SK-N-SH treated with all-trans-retinoic acid at 6 μM for 48 hours (cell line): ENCODE results near the gene SH3YL1.

Source experiments
- ATAC-seq: fragments of 200-7000 bp; cut with Tn5 transposase; 3 replicates; pipeline ENCODE4 v1.9.1; 2020; ENCODE audit warnings: mild to moderate bottlenecking, moderate library complexity
- ARNTL ChIP-seq: fragments of 450-650 bp; formaldehyde crosslinking; IDR thresholded peaks from 2 replicates; pipeline ENCODE4 v1.5.0; 2020; ENCODE audit warnings: low read depth, mild to moderate bottlenecking, moderate library complexity, borderline replicate concordance
- BACH2 ChIP-seq: fragments of 250-450 bp; sonication (Bioruptor Pico); IDR thresholded peaks from 2 replicates; pipeline ENCODE4 v1.9.0; 2021; ENCODE audit warnings: mild to moderate bottlenecking, borderline replicate concordance
- CSDC2 ChIP-seq: fragments of 250-450 bp; sonication (Bioruptor Pico); IDR thresholded peaks from 2 replicates; pipeline ENCODE4 v1.5.0; 2020; ENCODE audit warnings: mild to moderate bottlenecking, moderate library complexity
- CSRNP3 ChIP-seq: fragments of 250-450 bp; sonication (Bioruptor Pico); IDR thresholded peaks from 2 replicates; pipeline ENCODE4 v1.5.1; 2021; ENCODE audit warnings: mild to moderate bottlenecking, moderate library complexity
- ESRRG ChIP-seq: fragments of 250-450 bp; sonication (Bioruptor Pico); IDR thresholded peaks from 2 replicates; pipeline ENCODE4 v1.6.1; 2021; ENCODE audit warnings: mild to moderate bottlenecking
- GLIS3 ChIP-seq: fragments of 250-450 bp; sonication (Bioruptor Pico); IDR thresholded peaks from 2 replicates; pipeline ENCODE4 v1.5.0; 2020; ENCODE audit warnings: mild to moderate bottlenecking, moderate library complexity
- ISL1 ChIP-seq: fragments of 250-450 bp; sonication (Bioruptor Pico); IDR thresholded peaks from 2 replicates; pipeline ENCODE4 v2.1.2; 2022; ENCODE audit warnings: mild to moderate bottlenecking, moderate library complexity
- PATZ1 ChIP-seq: fragments of 250-450 bp; sonication (Bioruptor Pico); IDR thresholded peaks from 2 replicates; pipeline ENCODE4 v1.8.0; 2020; ENCODE audit warnings: mild to moderate bottlenecking, moderate library complexity, borderline replicate concordance
- PPARA ChIP-seq: fragments of 250-450 bp; sonication (Bioruptor Pico); IDR thresholded peaks from 2 replicates; pipeline ENCODE4 v1.5.0; 2020; ENCODE audit warnings: mild to moderate bottlenecking, borderline replicate concordance
- RARB ChIP-seq: fragments of 250-450 bp; sonication (Bioruptor Pico); IDR thresholded peaks from 2 replicates; pipeline ENCODE4 v1.8.0; 2021; ENCODE audit warnings: mild to moderate bottlenecking, moderate library complexity
- SNAI2 ChIP-seq: fragments of 250-450 bp; sonication (Bioruptor Pico); IDR thresholded peaks from 2 replicates; pipeline ENCODE4 v1.5.0; 2020; ENCODE audit warnings: mild to moderate bottlenecking, moderate library complexity
- TCF4 ChIP-seq: fragments of 250-450 bp; sonication (Bioruptor Pico); IDR thresholded peaks from 2 replicates; pipeline ENCODE4 v1.8.0; 2021; ENCODE audit warnings: mild to moderate bottlenecking, moderate library complexity, borderline replicate concordance
- TOX ChIP-seq: fragments of 250-450 bp; sonication (Bioruptor Pico); IDR thresholded peaks from 2 replicates; pipeline ENCODE4 v1.8.0; 2021; ENCODE audit warnings: mild to moderate bottlenecking, moderate library complexity, borderline replicate concordance
- ZC3H10 ChIP-seq: fragments of 250-450 bp; sonication (Bioruptor Pico); IDR thresholded peaks from 2 replicates; pipeline ENCODE4 v1.5.1; 2021; ENCODE audit warnings: mild to moderate bottlenecking, moderate library complexity
- ZFP3 ChIP-seq: fragments of 250-450 bp; sonication (Bioruptor Pico); IDR thresholded peaks from 2 replicates; pipeline ENCODE4 v1.5.0; 2020; ENCODE audit warnings: mild to moderate bottlenecking, moderate library complexity
- ZFP30 ChIP-seq: fragments of 450-650 bp; formaldehyde crosslinking; IDR thresholded peaks from 2 replicates; pipeline ENCODE4 v1.5.0; 2022; ENCODE audit warnings: mild to moderate bottlenecking, moderate library complexity
- ZNF565 ChIP-seq: fragments of 450-650 bp; formaldehyde crosslinking; conservative IDR thresholded peaks from 2 replicates; pipeline ENCODE4 v1.5.0; 2020; ENCODE audit warnings: low read depth, mild to moderate bottlenecking, moderate library complexity
- ZNF70 ChIP-seq: fragments of 450-650 bp; formaldehyde crosslinking; IDR thresholded peaks from 2 replicates; pipeline ENCODE4 v1.5.0; 2020; ENCODE audit warnings: mild to moderate bottlenecking, moderate library complexity
- ZNF8 ChIP-seq: fragments of 450-650 bp; formaldehyde crosslinking; IDR thresholded peaks from 2 replicates; pipeline ENCODE4 v1.5.0; 2020; ENCODE audit warnings: mild to moderate bottlenecking, moderate library complexity
- TF ChIP-seq, protein P1 (sequence below): fragments of 250-450 bp; sonication (Bioruptor Pico); IDR thresholded peaks from 2 replicates; pipeline ENCODE4 v1.8.0; 2021; ENCODE audit warnings: low read depth, mild to moderate bottlenecking, moderate library complexity, borderline replicate concordance
- TF ChIP-seq, protein P2 (sequence below): fragments of 250-450 bp; sonication (Bioruptor Pico); IDR thresholded peaks from 2 replicates; pipeline ENCODE4 v1.5.1; 2020; ENCODE audit warnings: low read depth, mild to moderate bottlenecking, moderate library complexity

Gene SH3YL1

DNA sequence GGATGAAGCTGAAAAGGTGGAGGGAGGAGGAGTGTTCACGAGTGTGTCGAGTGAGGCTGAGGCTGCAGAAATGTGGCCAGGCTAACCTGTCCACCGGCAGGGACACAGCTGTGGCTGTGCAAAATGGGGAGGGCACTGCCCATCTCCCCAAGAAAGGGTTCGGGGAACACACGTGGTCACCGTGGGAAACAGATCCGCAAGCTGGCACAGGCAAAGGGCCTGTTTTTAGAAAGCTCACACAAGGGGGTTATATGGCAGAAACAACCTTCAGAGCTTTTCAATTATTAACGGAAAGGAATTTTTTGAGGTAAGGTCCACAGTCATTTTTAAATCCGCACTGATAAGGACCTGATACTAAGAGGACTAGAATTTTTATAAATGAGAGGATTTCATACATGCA lies 35.7 kb downstream of the SH3YL1 start:
- no peak for ATAC-seq
- no peak for TF ChIP-seq ISL1 (CRISPR knock-in tag)
- TF ChIP-seq SNAI2 (CRISPR knock-in tag), result no peak

- ATAC-seq, result no peak
- no peak for TF ChIP-seq BACH2 (CRISPR knock-in tag)
- no peak for TF ChIP-seq GLIS3 (CRISPR knock-in tag)
- no peak for TF ChIP-seq ZNF8 (CRISPR knock-in tag)
- no peak for TF ChIP-seq ZFP30 (CRISPR knock-in tag)
- no peak for TF ChIP-seq ZNF565 (CRISPR knock-in tag)
- TF ChIP-seq CSRNP3 (CRISPR knock-in tag), result no peak
- TF ChIP-seq TOX (CRISPR knock-in tag), result no peak
- TF ChIP-seq, protein P1, sequence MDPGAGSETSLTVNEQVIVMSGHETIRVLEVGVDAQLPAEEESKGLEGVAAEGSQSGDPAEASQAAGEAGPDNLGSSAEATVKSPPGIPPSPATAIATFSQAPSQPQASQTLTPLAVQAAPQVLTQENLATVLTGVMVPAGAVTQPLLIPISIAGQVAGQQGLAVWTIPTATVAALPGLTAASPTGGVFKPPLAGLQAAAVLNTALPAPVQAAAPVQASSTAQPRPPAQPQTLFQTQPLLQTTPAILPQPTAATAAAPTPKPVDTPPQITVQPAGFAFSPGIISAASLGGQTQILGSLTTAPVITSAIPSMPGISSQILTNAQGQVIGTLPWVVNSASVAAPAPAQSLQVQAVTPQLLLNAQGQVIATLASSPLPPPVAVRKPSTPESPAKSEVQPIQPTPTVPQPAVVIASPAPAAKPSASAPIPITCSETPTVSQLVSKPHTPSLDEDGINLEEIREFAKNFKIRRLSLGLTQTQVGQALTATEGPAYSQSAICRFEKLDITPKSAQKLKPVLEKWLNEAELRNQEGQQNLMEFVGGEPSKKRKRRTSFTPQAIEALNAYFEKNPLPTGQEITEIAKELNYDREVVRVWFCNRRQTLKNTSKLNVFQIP (CRISPR knock-in tag), result no peak
- TF ChIP-seq, protein P2, sequence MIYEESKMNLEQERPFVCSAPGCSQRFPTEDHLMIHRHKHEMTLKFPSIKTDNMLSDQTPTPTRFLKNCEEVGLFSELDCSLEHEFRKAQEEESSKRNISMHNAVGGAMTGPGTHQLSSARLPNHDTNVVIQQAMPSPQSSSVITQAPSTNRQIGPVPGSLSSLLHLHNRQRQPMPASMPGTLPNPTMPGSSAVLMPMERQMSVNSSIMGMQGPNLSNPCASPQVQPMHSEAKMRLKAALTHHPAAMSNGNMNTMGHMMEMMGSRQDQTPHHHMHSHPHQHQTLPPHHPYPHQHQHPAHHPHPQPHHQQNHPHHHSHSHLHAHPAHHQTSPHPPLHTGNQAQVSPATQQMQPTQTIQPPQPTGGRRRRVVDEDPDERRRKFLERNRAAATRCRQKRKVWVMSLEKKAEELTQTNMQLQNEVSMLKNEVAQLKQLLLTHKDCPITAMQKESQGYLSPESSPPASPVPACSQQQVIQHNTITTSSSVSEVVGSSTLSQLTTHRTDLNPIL (CRISPR knock-in tag), result no peak
- no peak for TF ChIP-seq TCF4 (CRISPR knock-in tag)
- no peak for TF ChIP-seq ZFP3 (CRISPR knock-in tag)
- no peak for TF ChIP-seq SNAI2 (CRISPR knock-in tag)
- no peak for TF ChIP-seq ZNF70 (CRISPR knock-in tag)
- TF ChIP-seq, all 23 proteins: peak for 0
Measured at GRCh38 chr2:223971-224760, 39.7 kb downstream of the SH3YL1 start.

DNA sequence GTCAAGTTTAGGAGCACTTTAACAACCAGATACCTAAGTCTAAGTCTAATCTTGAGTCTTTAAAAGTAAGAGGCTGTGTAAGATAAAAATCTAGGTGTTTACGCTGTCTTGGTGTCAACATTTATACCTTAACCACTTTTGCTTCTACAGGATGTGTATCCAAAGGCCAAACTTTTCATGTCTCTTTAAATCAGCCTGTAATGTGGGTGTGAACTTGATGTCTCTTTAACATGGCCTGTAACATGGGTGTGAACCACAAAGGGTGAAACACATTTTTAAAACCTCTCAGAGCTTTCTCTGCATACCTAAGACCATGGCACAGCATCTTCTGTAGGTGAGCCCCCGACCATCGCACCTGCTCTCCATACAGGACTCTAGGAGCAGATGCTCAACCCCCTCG lies 40.4 kb downstream of the SH3YL1 start:
- ATAC-seq, result no peak
- TF ChIP-seq, protein P1 (CRISPR knock-in tag), result no peak
- TF ChIP-seq BACH2 (CRISPR knock-in tag) (no peak), ZFP30 (CRISPR knock-in tag) (no peak), ZC3H10 (CRISPR knock-in tag) (no peak), ISL1 (CRISPR knock-in tag) (no peak), PPARA (CRISPR knock-in tag) (no peak), TOX (CRISPR knock-in tag) (no peak), RARB (no peak), ARNTL (CRISPR knock-in tag) (no peak), TCF4 (CRISPR knock-in tag) (no peak)
- TF ChIP-seq, all 23 proteins: peak for 0

- TF ChIP-seq ZNF8 (CRISPR knock-in tag) (no peak), SNAI2 (CRISPR knock-in tag) (no peak), BACH2 (CRISPR knock-in tag) (no peak), TOX (CRISPR knock-in tag) (no peak), ESRRG (no peak), ZNF565 (CRISPR knock-in tag) (no peak), GLIS3 (CRISPR knock-in tag) (no peak), CSDC2 (CRISPR knock-in tag) (no peak), ZC3H10 (CRISPR knock-in tag) (no peak), CSRNP3 (CRISPR knock-in tag) (no peak), PATZ1 (no peak)
- TF ChIP-seq, protein P2 (CRISPR knock-in tag), result no peak
- ATAC-seq, result no peak
Measured at GRCh38 chr2:216068-216467, 47.8 kb downstream of the SH3YL1 start.
